Prostate gland (tissue), 2 donors: ENCODE data around the gene DIS3L2.

Source experiments
- CTCF ChIP-seq, 4 experiments: fragments of 200-600 bp in 2 of 4; fragments of 450-650 bp in 2 of 4; sonication (generic) in 2 of 4; IDR thresholded peaks; 1 replicate in 3 of 4; 2 replicates in 1 of 4; pipeline ENCODE4 v1.5.1; 2016 to 2019; ENCODE audit warnings: antibody characterized with exemption in 4 of 4, mild to moderate bottlenecking in 2 of 4, moderate library complexity in 2 of 4
- POLR2A ChIP-seq: fragments of 450-650 bp; IDR thresholded peaks from one replicate; pipeline ENCODE4 v1.6.1; 2016; ENCODE audit warnings: antibody characterized with exemption, mild to moderate bottlenecking
- POLR2AphosphoS5 ChIP-seq: sonication (generic); formaldehyde crosslinking; IDR thresholded peaks from one replicate; pipeline ENCODE4 v1.6.1; 2017; ENCODE audit warnings: antibody characterized with exemption

- TF ChIP-seq POLR2A (no peak), CTCF (IDR thresholded peaks at IDR 0.05) (no peak), POLR2AphosphoS5 (no peak)
These were observed 252.5 kb downstream of the DIS3L2 start for GRCh38 chr2:232214053-232214452.
